K562 (cell line): ENCODE data around the gene IRF1. TPM values are rescaled to one million over a fixed set of nuclear protein-coding genes. Genes with fewer than 3 reads are reported as not detected.

Experiments
- DACH1 ChIP-seq: fragments of 450-650 bp; IDR thresholded peaks from 2 replicates; pipeline ENCODE4 v1.6.1; 2018; ENCODE audit not compliant: partially characterized antibody
- GABPA ChIP-seq: fragments of 200-800 bp; sonication (Bioruptor generic); conservative IDR thresholded peaks from 2 replicates; pipeline ENCODE4 v1.6.1; 2016; ENCODE audit warnings: low read depth, missing genetic modification characterization, missing compliant biosample characterization
- KDM2B ChIP-seq: fragments of 250-450 bp; sonication (Bioruptor Pico); IDR thresholded peaks from 2 replicates; pipeline ENCODE4 v1.8.0; 2021; ENCODE audit warnings: mild to moderate bottlenecking, moderate library complexity
- MCM7 ChIP-seq, 2 experiments: fragments of 450-650 bp; IDR thresholded peaks; 2 replicates each; pipeline ENCODE4 v1.6.1; 2016 to 2018
- MEF2A ChIP-seq: IDR thresholded peaks from 2 replicates; pipeline ENCODE4 v1.6.1; 2011; ENCODE audit warnings: low read depth, mild to moderate bottlenecking, low read length, moderate library complexity; ENCODE audit not compliant: control insufficient read depth
- NFRKB ChIP-seq: fragments of 450-650 bp; IDR thresholded peaks from 2 replicates; pipeline ENCODE4 v1.6.1; 2016; ENCODE audit warnings: low read depth
- RBM39 ChIP-seq: fragments of 200-400 bp; formaldehyde crosslinking; optimal IDR thresholded peaks from 2 replicates; pipeline ENCODE3; 2018; ENCODE audit warnings: low read depth, low read length
- SIN3B ChIP-seq: fragments of 450-650 bp; IDR thresholded peaks from 2 replicates; pipeline ENCODE4 v1.6.1; 2017; ENCODE audit warnings: low read depth, mild to moderate bottlenecking, moderate library complexity
- SMAD3 ChIP-seq: fragments of 450-650 bp; formaldehyde crosslinking; conservative IDR thresholded peaks from 2 replicates; pipeline ENCODE4 v1.4.0; 2020; ENCODE audit warnings: mild to moderate bottlenecking
- STAT5A ChIP-seq: IDR thresholded peaks from 2 replicates; pipeline ENCODE4 v1.6.1; 2012; ENCODE audit warnings: low read length, inconsistent platforms, borderline replicate concordance
- ZNF165 ChIP-seq: fragments of 250-450 bp; sonication (Bioruptor Pico); IDR thresholded peaks from 2 replicates; pipeline ENCODE4 v1.4.0; 2020; ENCODE audit warnings: borderline replicate concordance
- ZNF3 ChIP-seq: fragments of 250-450 bp; sonication (Bioruptor Pico); IDR thresholded peaks from 2 replicates; pipeline ENCODE4 v1.5.0; 2021; ENCODE audit warnings: mild to moderate bottlenecking, moderate library complexity
- ZNF41 ChIP-seq: fragments of 250-450 bp; sonication (Bioruptor Pico); conservative IDR thresholded peaks from 2 replicates; pipeline ENCODE4 v1.4.0; 2020; ENCODE audit warnings: mild to moderate bottlenecking
- polyA plus RNA-seq, 8 experiments: library from polyadenylated mRNA; depleted of rRNA in 4 of 8; stranded (reverse) in 5 of 8; unstranded in 3 of 8; fragments of >200 nt; fragmentation: Nextera tagmentation in 2 of 8; fragmentation: Illumina TruSeq in 1 of 8; extraction: Ambion mirVana in 2 of 8; extraction: Trizol in 1 of 8; gene quantifications; 2 replicates each; pipeline versions ENCODE4 v1.2.1 to v1.2.3, GENCODE V29; 2011 to 2014; ENCODE audit warnings: inconsistent platforms in 1 of 8, missing spikeins in 1 of 8
- total RNA-seq, 7 experiments: library from RNA; depleted of rRNA in 6 of 7; stranded (reverse); fragments of >200 nt in 6 of 7; fragmentation: Illumina TruSeq in 2 of 7; extraction: Trizol in 2 of 7; gene quantifications; 2 replicates each; pipeline versions ENCODE4 v1.2.1 to v1.2.3, GENCODE V29; 2011 to 2021; ENCODE audit warnings: low replicate concordance in 1 of 7
- TF ChIP-seq, protein P1 (sequence below): fragments of 250-450 bp; sonication (Bioruptor Pico); IDR thresholded peaks from 2 replicates; pipeline ENCODE4 v1.8.0; 2022; ENCODE audit warnings: moderate library complexity, mild to moderate bottlenecking, inconsistent platforms
- TF ChIP-seq, protein P2 (sequence below): IDR thresholded peaks from 3 replicates; pipeline ENCODE4 v1.6.1; 2011; ENCODE audit warnings: borderline replicate concordance, mild to moderate bottlenecking; ENCODE audit not compliant: insufficient read length, insufficient read depth
- TF ChIP-seq, protein P3 (sequence below): fragments of 250-450 bp; sonication (Bioruptor Pico); IDR thresholded peaks from 2 replicates; pipeline ENCODE4 v1.4.0; 2020; ENCODE audit warnings: mild to moderate bottlenecking, moderate library complexity
- TF ChIP-seq, protein P4 (sequence below): sonication (generic); formaldehyde crosslinking; IDR thresholded peaks from 2 replicates; pipeline ENCODE4 v1.4.0; 2020; ENCODE audit warnings: mild to moderate bottlenecking, missing genetic modification reagents

The IRF1 gene
- total and polyA plus RNA-seq, 9 of the 15 experiments (the other 6 are each of a cell fraction or from before 2014, with no cell fraction given), result 1.1 to 12.3 (median 5.9) TPM

DNA sequence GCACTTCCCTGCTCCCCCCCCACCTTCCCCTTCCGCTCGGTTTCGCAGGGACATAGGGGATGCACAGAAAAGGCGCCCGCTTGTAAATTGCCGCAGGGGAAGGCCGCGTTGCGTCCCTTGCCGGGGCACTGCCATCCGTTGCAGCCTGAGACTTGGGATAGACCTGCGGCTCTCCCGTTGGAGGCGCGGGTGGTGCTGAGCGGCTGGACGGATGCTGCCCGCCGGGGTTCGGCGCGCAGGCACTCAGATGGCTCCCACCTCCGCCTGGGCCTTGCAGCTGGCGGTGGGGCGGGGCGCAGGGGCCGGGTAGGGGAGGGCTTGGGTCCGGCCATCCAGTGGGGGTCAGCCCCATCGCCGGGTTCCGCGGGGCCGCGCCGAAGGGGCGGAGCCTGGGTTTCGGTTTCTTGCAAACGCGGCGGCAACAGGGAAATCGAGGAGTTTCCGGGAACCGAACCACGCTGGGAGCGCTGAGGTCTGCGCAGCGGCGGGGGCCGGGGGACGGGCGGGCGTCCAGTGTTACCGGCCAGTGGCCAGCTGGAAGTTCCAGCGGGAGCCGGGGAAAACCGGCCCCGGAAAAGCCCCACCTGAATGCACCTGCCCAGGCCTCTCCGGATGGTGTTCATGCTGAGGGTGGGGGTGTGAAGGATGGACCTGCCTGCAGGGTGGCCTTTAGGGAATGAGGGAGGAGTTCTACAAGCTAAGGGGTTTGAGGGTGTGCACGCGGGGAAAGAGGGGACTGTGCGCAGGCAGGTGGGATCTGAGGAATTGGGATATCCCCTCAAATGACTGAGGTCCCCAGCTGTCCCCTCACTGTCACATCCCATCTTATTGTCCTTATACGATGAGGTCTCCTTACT lies 6.3 kb upstream of the IRF1 start (continued):
- TF ChIP-seq, protein P1, sequence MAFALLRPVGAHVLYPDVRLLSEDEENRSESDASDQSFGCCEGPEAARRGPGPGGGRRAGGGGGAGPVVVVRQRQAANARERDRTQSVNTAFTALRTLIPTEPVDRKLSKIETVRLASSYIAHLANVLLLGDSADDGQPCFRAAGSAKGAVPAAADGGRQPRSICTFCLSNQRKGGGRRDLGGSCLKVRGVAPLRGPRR (CRISPR knock-in tag), result no peak; the same call in none of the 2 replicates
- TF ChIP-seq MCM7 (IDR thresholded peaks at IDR 0.05) (no peak), SIN3B (no peak), KDM2B (CRISPR knock-in tag) (no peak), ZNF3 (CRISPR knock-in tag) (no peak), STAT5A (no peak), ZNF41 (CRISPR knock-in tag) (no peak), ZNF165 (CRISPR knock-in tag) (no peak), SMAD3 (CRISPR knock-in tag) (no peak), GABPA (tag) (peak; percentile 64), DACH1 (no peak), NFRKB (no peak; the same call in 1 of the 2 replicates), MEF2A (no peak), RBM39 (no peak)
- TF ChIP-seq, protein P2, sequence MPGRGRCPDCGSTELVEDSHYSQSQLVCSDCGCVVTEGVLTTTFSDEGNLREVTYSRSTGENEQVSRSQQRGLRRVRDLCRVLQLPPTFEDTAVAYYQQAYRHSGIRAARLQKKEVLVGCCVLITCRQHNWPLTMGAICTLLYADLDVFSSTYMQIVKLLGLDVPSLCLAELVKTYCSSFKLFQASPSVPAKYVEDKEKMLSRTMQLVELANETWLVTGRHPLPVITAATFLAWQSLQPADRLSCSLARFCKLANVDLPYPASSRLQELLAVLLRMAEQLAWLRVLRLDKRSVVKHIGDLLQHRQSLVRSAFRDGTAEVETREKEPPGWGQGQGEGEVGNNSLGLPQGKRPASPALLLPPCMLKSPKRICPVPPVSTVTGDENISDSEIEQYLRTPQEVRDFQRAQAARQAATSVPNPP, result no peak
- TF ChIP-seq, protein P3, sequence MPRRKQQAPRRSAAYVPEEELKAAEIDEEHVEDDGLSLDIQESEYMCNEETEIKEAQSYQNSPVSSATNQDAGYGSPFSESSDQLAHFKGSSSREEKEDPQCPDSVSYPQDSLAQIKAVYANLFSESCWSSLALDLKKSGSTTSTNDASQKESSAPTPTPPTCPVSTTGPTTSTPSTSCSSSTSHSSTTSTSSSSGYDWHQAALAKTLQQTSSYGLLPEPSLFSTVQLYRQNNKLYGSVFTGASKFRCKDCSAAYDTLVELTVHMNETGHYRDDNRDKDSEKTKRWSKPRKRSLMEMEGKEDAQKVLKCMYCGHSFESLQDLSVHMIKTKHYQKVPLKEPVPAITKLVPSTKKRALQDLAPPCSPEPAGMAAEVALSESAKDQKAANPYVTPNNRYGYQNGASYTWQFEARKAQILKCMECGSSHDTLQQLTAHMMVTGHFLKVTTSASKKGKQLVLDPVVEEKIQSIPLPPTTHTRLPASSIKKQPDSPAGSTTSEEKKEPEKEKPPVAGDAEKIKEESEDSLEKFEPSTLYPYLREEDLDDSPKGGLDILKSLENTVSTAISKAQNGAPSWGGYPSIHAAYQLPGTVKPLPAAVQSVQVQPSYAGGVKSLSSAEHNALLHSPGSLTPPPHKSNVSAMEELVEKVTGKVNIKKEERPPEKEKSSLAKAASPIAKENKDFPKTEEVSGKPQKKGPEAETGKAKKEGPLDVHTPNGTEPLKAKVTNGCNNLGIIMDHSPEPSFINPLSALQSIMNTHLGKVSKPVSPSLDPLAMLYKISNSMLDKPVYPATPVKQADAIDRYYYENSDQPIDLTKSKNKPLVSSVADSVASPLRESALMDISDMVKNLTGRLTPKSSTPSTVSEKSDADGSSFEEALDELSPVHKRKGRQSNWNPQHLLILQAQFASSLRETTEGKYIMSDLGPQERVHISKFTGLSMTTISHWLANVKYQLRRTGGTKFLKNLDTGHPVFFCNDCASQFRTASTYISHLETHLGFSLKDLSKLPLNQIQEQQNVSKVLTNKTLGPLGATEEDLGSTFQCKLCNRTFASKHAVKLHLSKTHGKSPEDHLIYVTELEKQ, result no peak
- TF ChIP-seq, protein P4, sequence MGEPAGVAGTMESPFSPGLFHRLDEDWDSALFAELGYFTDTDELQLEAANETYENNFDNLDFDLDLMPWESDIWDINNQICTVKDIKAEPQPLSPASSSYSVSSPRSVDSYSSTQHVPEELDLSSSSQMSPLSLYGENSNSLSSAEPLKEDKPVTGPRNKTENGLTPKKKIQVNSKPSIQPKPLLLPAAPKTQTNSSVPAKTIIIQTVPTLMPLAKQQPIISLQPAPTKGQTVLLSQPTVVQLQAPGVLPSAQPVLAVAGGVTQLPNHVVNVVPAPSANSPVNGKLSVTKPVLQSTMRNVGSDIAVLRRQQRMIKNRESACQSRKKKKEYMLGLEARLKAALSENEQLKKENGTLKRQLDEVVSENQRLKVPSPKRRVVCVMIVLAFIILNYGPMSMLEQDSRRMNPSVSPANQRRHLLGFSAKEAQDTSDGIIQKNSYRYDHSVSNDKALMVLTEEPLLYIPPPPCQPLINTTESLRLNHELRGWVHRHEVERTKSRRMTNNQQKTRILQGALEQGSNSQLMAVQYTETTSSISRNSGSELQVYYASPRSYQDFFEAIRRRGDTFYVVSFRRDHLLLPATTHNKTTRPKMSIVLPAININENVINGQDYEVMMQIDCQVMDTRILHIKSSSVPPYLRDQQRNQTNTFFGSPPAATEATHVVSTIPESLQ (CRISPR knock-in tag), result no peak
